Skin epidermis (tissue), 12 donors: ENCODE results near the gene CTDNEP1.

Source experiments
- H3K27ac ChIP-seq, 21 experiments: fragments of 200-600 bp; sonication (generic) in 11 of 21; one replicate each; pipeline ENCODE4 v1.5.0; 2020; ENCODE audit warnings: mild to moderate bottlenecking in 3 of 21, inconsistent platforms in 2 of 21, moderate library complexity in 2 of 21
- H3K4me3 ChIP-seq, 7 experiments: fragments of 200-600 bp; sonication (generic) in 2 of 7; one replicate each; pipeline ENCODE4 v1.5.0; 2020; ENCODE audit warnings: inconsistent platforms in 2 of 7, mild to moderate bottlenecking in 2 of 7, moderate library complexity in 1 of 7

CTDNEP1 gene

GRCh38 chr17:7207120-7208001 lies 44.2 kb downstream of the CTDNEP1 start:
- Histone ChIP-seq H3K4me3 (no peak overlapping the region), H3K27ac (peak overlapping the region in 1 of 21 experiments; percentile 78)

GRCh38 chr17:7205561-7205960 lies 46.0 kb downstream of the CTDNEP1 start:
- Histone ChIP-seq H3K4me3 (peak overlapping the region in 6 of 7 experiments; percentile 33 to 42 (median 35)), H3K27ac (peak overlapping the region in 16 of 21 experiments; percentile 39 to 80 (median 64))

- peak overlapping the region in 19 of 21 experiments; percentile 22 to 80 (median 56) for H3K27ac ChIP-seq
- H3K4me3 ChIP-seq: peak overlapping the region; percentile 31 to 42 (median 34)
Measured at GRCh38 chr17:7204828-7205461, 46.6 kb downstream of the CTDNEP1 start.

- H3K4me3 ChIP-seq: peak overlapping the region; percentile 31 to 42 (median 34)
Measured at GRCh38 chr17:7204336-7204735, 47.2 kb downstream of the CTDNEP1 start.

GRCh38 chr17:7203391-7203790 lies 48.1 kb downstream of the CTDNEP1 start:
- H3K4me3 ChIP-seq: no peak overlapping the region
- no peak overlapping the region for H3K27ac ChIP-seq

More at GRCh38 chr17:7204336-7204735, 47.2 kb downstream of the CTDNEP1 start:
- H3K27ac ChIP-seq: peak overlapping the region in 16 of 21 experiments; percentile 33 to 80 (median 58)

GRCh38 chr17:7196651-7197401 lies 54.7 kb downstream of the CTDNEP1 start:
- no peak overlapping the region for H3K4me3 ChIP-seq
- no peak overlapping the region for H3K27ac ChIP-seq

GRCh38 chr17:7195971-7196370 lies 55.6 kb downstream of the CTDNEP1 start:
- no peak overlapping the region for H3K4me3 ChIP-seq

More at GRCh38 chr17:7195971-7196370, 55.6 kb downstream of the CTDNEP1 start:
- H3K27ac ChIP-seq: no peak overlapping the region
